Effector memory CD4-positive, alpha-beta T cell (primary cell): ENCODE data around the gene SPPL2B.

Source experiments
- DNase-seq, 3 donors: peaks; one replicate each; pipeline ENCODE4 v3.0.0-alpha.2; 2020
- H3K27ac ChIP-seq: 2 replicates; pipeline ENCODE4 v1.7.0; 2013; ENCODE audit warnings: mild to moderate bottlenecking, low read length, moderate library complexity; ENCODE audit not compliant: insufficient read depth, poor library complexity, severe bottlenecking
- H3K27me3 ChIP-seq: replicated peaks from 2 replicates; pipeline ENCODE4 v1.7.0; 2013; ENCODE audit warnings: mild to moderate bottlenecking, low read length; ENCODE audit not compliant: insufficient read depth, control insufficient read depth, poor library complexity, severe bottlenecking
- H3K36me3 ChIP-seq: 2 replicates; pipeline ENCODE4 v1.7.0; 2013; ENCODE audit warnings: mild to moderate bottlenecking, low read length, moderate library complexity; ENCODE audit not compliant: control insufficient read depth, insufficient read depth
- H3K4me1 ChIP-seq: 2 replicates; pipeline ENCODE4 v1.7.0; 2013; ENCODE audit warnings: low read length, mild to moderate bottlenecking; ENCODE audit not compliant: control insufficient read depth, insufficient read depth, poor library complexity, severe bottlenecking
- H3K4me3 ChIP-seq: 2 replicates; pipeline ENCODE4 v1.7.0; 2013; ENCODE audit warnings: low read length, low read depth, mild to moderate bottlenecking; ENCODE audit not compliant: insufficient read depth, poor library complexity, severe bottlenecking
- H3K9me3 ChIP-seq: 2 replicates; pipeline ENCODE4 v1.7.0; 2013; ENCODE audit warnings: mild to moderate bottlenecking, low read length, moderate library complexity; ENCODE audit not compliant: control insufficient read depth

The SPPL2B gene

GRCh38 chr19:2302319-2303210 lies 25.9 kb upstream of the SPPL2B start:
- H3K4me1 ChIP-seq = peaks cover 9% of the 10 kb centered on the region
- H3K27me3 ChIP-seq = peaks cover 30% of the 10 kb centered on the region
- peak overlapping the region; percentile 0 for H3K4me3 ChIP-seq
- H3K36me3 ChIP-seq = no peaks in the 10 kb centered on the region
- DNase-seq = no peak
- no peak overlapping the region for H3K27ac ChIP-seq
- H3K9me3 ChIP-seq = no peaks in the 10 kb centered on the region

DNA sequence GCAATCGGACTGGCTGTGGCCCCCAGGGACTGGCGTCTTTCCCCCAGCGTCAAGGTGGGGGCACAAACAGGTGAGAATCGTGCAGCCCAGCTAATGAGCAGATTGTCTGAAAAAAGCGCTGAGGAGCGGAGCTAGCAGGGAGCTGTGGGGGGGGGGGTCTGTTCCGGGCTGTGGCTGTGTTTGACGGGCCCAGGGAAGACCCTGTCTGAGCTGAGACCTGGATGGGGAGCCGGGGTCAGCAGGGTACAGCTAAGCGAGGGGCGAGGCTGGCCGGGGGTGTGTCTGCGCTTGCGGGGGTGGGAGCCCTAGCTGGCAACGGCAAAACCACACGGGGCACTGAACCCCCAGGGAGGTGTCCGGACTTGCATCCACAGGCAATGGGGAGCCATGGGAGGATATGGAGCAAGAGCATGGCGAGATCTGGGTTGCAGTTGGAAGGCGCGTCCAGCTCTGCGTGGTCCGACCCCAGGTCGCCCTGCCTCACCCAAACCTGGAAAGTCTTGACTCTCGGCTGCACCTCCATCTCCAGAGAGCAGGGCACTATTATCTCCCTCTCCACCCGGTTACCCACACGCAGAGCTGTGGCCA lies 25.2 kb upstream of the SPPL2B start:
- no peak overlapping the region for H3K27ac ChIP-seq
- peaks cover 34% of the 10 kb centered on the region for H3K27me3 ChIP-seq

DNA sequence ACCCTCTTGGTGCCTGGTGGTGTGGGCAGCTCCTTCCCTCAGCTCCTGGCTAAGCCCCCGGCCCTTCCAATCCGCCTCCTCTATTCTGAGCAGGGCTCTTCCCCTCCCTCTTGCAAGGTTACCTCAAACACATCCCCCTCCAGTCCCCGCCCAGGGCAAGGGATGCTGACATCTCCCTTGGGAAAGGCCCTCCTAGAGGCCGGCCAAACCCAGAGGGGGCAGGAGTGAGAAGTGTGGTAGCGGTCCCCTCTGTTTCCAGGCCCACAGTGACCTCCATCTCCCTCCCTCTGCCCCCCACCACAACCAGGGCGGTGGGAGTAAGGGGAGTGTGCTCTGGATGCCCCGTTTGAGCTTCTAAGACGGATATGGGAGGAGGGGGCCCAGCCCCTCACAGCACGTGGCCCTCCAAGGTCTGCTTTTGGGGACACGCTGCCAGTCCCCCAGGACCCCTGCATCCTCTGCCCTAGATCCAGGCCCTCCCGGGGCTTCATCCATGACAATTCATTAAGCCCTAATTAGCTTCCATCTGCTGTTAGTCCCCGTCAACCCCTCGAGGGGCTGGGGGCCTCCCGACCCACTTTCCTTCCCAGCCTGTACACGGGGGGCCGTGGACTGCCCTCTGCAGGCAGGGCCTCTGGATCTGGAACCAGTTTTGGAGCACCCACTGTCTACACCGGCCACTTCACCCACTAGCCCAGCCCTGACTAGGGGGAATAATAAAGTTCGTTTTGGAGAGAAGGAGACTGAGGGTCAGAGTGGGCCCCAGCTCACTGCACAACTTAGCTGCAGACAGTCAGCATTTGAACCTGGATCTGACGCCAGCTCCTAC lies 22.8 kb upstream of the SPPL2B start:
- DNase-seq = no peak
- Histone ChIP-seq H3K4me3 (no peak overlapping the region), H3K36me3 (no peaks in the 10 kb centered on the region), H3K27ac (no peak overlapping the region), H3K27me3 (peaks cover 45% of the 10 kb centered on the region), H3K9me3 (no peaks in the 10 kb centered on the region), H3K4me1 (peaks cover 9% of the 10 kb centered on the region)

More for the DNA sequence above, 25.2 kb upstream of the SPPL2B start:
- Histone ChIP-seq H3K9me3 (no peaks in the 10 kb centered on the region), H3K4me1 (peaks cover 9% of the 10 kb centered on the region), H3K4me3 (peak overlapping the region; percentile 0), H3K36me3 (no peaks in the 10 kb centered on the region)
- DNase-seq = no peak

GRCh38 chr19:2306281-2306806 lies 22.1 kb upstream of the SPPL2B start:
- Histone ChIP-seq H3K9me3 (no peaks in the 10 kb centered on the region), H3K4me1 (peaks cover 9% of the 10 kb centered on the region), H3K27ac (no peak overlapping the region), H3K36me3 (no peaks in the 10 kb centered on the region), H3K27me3 (peaks cover 45% of the 10 kb centered on the region), H3K4me3 (no peak overlapping the region)
- no peak for DNase-seq

GRCh38 chr19:2306971-2307370 lies 21.5 kb upstream of the SPPL2B start:
- H3K27me3 ChIP-seq = peaks cover 45% of the 10 kb centered on the region
- H3K9me3 ChIP-seq = no peaks in the 10 kb centered on the region
- H3K4me1 ChIP-seq = peaks cover 9% of the 10 kb centered on the region
- H3K36me3 ChIP-seq = no peaks in the 10 kb centered on the region
- no peak for DNase-seq
- no peak overlapping the region for H3K4me3 ChIP-seq
- H3K27ac ChIP-seq = no peak overlapping the region

- Histone ChIP-seq H3K27ac (no peak overlapping the region), H3K27me3 (peaks cover 44% of the 10 kb centered on the region), H3K4me3 (no peak overlapping the region), H3K9me3 (no peaks in the 10 kb centered on the region), H3K36me3 (no peaks in the 10 kb centered on the region), H3K4me1 (peaks cover 7% of the 10 kb centered on the region)
- DNase-seq = no peak
Measured at GRCh38 chr19:2307518-2308012, 20.9 kb upstream of the SPPL2B start.

GRCh38 chr19:2308114-2308556 lies 20.3 kb upstream of the SPPL2B start, which contains the start of gene LINGO3:
Gene LINGO3 (minus strand): TSS chr19:2308154. CDS start chr19:2291776, 16,378 bp downstream.
- DNase-seq = no peak
- no peaks in the 10 kb centered on the region for H3K36me3 ChIP-seq
- no peak within 1 kb of the TSS for H3K27ac ChIP-seq
- no peaks in the 10 kb centered on the region for H3K9me3 ChIP-seq
- peaks cover under 1% of the 10 kb centered on the region for H3K4me1 ChIP-seq
- peaks cover 47% of the 10 kb centered on the region for H3K27me3 ChIP-seq
- H3K4me3 ChIP-seq = no peak within 1 kb of the TSS

DNA sequence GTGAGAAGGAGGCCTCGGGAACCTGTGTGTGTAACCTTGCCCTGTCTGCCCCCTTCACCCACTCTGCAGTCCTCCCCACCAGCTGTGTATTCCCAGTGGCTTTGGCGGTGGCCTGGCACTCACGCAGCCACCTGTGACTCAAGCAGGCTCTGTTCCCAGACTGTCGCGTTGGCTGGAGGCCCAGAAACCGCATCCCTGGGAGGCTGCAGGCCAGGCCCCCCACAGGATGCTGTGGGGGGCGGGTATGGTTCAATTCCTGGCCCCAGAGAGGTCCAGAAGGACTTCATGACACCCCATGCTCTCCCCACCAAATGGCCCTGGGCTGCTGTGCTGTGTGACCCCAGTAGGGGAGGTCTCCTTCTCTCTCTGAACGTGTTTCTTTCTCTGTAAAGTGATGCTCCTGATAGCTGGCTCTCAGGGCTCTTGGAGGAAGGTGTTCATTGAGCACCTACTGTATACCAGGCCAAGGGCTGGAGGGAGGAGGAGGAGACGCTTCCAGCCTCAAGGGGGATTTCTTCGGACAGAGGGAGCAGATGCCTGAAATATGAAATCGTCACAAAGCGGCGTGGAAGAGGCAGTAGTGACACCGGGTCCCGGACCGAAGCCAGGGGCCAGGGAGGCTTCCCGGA lies 18.6 kb upstream of the SPPL2B start:
- Histone ChIP-seq H3K27ac (no peak overlapping the region), H3K9me3 (no peaks in the 10 kb centered on the region), H3K4me3 (no peak overlapping the region), H3K36me3 (no peaks in the 10 kb centered on the region), H3K27me3 (peaks cover 45% of the 10 kb centered on the region), H3K4me1 (no peaks in the 10 kb centered on the region)
- DNase-seq = no peak

DNA sequence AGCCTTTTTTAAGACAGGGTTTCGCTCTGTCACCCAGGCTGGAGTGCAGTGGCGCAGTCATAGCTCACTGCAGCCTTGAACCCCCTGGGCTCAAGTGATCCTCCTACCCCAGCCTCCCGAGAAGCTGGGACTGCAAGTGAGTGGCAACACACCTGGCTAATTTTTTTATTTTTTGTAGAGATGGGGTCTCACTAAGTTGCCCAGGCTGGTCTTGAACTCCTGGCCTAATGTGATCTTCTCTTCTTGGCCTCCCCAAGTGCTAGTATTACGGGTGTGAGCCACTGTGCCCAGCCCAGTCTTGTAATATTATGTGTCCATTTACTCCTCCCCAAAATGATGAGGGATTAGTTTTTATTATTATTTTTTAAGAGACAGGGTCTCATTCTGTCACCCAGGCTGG lies 17.4 kb upstream of the SPPL2B start:
- no peaks in the 10 kb centered on the region for H3K36me3 ChIP-seq
- no peak overlapping the region for H3K27ac ChIP-seq
- H3K4me3 ChIP-seq = no peak overlapping the region
- no peaks in the 10 kb centered on the region for H3K4me1 ChIP-seq
- peaks cover 7% of the 10 kb centered on the region for H3K9me3 ChIP-seq
- H3K27me3 ChIP-seq = peaks cover 41% of the 10 kb centered on the region
- DNase-seq = no peak
